ENCODE measurements around the gene CADPS2. TPM values are rescaled to one million over a fixed set of nuclear protein-coding genes. Genes with fewer than 3 reads are reported as not detected.

Gene CADPS2
- total and polyA plus RNA-seq, 2 of the 8 experiments (the other 6 are each of a cell fraction or from before 2014, with no cell fraction given) = 8.9 to 22.3 TPM

DNA sequence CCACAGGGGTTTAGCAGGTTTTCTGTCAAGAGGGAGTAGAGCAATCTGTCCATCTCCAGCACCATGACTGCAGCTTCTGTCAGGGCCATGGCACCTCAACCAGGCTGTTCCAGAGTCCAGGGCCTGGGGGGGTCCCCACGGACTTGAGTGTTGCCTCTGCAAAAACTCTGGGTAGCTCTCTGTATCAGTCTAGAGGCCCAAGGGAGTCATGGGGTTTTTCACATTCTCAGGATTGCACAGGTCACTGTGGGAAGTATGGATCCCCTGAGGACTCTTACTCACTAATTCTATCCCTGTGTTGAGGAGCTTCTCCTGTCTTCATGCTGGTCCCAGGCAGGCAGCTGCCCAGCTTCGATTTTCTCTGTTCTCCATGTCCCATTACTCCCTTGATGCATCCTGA, 247.8 kb downstream of the CADPS2 start (continued):
- TF ChIP-seq, protein P1, sequence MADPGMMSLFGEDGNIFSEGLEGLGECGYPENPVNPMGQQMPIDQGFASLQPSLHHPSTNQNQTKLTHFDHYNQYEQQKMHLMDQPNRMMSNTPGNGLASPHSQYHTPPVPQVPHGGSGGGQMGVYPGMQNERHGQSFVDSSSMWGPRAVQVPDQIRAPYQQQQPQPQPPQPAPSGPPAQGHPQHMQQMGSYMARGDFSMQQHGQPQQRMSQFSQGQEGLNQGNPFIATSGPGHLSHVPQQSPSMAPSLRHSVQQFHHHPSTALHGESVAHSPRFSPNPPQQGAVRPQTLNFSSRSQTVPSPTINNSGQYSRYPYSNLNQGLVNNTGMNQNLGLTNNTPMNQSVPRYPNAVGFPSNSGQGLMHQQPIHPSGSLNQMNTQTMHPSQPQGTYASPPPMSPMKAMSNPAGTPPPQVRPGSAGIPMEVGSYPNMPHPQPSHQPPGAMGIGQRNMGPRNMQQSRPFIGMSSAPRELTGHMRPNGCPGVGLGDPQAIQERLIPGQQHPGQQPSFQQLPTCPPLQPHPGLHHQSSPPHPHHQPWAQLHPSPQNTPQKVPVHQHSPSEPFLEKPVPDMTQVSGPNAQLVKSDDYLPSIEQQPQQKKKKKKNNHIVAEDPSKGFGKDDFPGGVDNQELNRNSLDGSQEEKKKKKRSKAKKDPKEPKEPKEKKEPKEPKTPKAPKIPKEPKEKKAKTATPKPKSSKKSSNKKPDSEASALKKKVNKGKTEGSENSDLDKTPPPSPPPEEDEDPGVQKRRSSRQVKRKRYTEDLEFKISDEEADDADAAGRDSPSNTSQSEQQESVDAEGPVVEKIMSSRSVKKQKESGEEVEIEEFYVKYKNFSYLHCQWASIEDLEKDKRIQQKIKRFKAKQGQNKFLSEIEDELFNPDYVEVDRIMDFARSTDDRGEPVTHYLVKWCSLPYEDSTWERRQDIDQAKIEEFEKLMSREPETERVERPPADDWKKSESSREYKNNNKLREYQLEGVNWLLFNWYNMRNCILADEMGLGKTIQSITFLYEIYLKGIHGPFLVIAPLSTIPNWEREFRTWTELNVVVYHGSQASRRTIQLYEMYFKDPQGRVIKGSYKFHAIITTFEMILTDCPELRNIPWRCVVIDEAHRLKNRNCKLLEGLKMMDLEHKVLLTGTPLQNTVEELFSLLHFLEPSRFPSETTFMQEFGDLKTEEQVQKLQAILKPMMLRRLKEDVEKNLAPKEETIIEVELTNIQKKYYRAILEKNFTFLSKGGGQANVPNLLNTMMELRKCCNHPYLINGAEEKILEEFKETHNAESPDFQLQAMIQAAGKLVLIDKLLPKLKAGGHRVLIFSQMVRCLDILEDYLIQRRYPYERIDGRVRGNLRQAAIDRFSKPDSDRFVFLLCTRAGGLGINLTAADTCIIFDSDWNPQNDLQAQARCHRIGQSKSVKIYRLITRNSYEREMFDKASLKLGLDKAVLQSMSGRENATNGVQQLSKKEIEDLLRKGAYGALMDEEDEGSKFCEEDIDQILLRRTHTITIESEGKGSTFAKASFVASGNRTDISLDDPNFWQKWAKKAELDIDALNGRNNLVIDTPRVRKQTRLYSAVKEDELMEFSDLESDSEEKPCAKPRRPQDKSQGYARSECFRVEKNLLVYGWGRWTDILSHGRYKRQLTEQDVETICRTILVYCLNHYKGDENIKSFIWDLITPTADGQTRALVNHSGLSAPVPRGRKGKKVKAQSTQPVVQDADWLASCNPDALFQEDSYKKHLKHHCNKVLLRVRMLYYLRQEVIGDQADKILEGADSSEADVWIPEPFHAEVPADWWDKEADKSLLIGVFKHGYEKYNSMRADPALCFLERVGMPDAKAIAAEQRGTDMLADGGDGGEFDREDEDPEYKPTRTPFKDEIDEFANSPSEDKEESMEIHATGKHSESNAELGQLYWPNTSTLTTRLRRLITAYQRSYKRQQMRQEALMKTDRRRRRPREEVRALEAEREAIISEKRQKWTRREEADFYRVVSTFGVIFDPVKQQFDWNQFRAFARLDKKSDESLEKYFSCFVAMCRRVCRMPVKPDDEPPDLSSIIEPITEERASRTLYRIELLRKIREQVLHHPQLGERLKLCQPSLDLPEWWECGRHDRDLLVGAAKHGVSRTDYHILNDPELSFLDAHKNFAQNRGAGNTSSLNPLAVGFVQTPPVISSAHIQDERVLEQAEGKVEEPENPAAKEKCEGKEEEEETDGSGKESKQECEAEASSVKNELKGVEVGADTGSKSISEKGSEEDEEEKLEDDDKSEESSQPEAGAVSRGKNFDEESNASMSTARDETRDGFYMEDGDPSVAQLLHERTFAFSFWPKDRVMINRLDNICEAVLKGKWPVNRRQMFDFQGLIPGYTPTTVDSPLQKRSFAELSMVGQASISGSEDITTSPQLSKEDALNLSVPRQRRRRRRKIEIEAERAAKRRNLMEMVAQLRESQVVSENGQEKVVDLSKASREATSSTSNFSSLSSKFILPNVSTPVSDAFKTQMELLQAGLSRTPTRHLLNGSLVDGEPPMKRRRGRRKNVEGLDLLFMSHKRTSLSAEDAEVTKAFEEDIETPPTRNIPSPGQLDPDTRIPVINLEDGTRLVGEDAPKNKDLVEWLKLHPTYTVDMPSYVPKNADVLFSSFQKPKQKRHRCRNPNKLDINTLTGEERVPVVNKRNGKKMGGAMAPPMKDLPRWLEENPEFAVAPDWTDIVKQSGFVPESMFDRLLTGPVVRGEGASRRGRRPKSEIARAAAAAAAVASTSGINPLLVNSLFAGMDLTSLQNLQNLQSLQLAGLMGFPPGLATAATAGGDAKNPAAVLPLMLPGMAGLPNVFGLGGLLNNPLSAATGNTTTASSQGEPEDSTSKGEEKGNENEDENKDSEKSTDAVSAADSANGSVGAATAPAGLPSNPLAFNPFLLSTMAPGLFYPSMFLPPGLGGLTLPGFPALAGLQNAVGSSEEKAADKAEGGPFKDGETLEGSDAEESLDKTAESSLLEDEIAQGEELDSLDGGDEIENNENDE (IDR thresholded peaks at IDR 0.05; ENCODE audit: insufficient replicate concordance, low read length) = no peak
- TF ChIP-seq NANOG (IDR thresholded peaks at IDR 0.05; ENCODE audit: insufficient read depth, low read depth, low read length, poor library complexity, severe bottlenecking) (no peak), BCL11A (IDR thresholded peaks at IDR 0.05; ENCODE audit: low read depth in 2 of 2, low read length in 2 of 2) (no peak), NRF1 (IDR thresholded peaks at IDR 0.05; ENCODE audit: low read depth, low read length) (no peak)
- TF ChIP-seq, protein P2, sequence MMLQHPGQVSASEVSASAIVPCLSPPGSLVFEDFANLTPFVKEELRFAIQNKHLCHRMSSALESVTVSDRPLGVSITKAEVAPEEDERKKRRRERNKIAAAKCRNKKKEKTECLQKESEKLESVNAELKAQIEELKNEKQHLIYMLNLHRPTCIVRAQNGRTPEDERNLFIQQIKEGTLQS (IDR thresholded peaks at IDR 0.05; ENCODE audit: insufficient read depth, low read depth, low read length) = no peak

Data from H1 (cell line).